Inflammatory macrophage treated with lipopolysaccharide for 1 hour (primary cell): ENCODE measurements around the gene TASP1.
"Not testable (repeated sequence)": the region's sequence is repeated elsewhere in the genome, so short reads cannot be mapped to it uniquely, and the experiment has no call there.

Experiments used
- DNase-seq, 2 donors: peaks; one replicate each; pipeline ENCODE4 v3.0.0-alpha.2; 2020 to 2022

The TASP1 gene, protein sequence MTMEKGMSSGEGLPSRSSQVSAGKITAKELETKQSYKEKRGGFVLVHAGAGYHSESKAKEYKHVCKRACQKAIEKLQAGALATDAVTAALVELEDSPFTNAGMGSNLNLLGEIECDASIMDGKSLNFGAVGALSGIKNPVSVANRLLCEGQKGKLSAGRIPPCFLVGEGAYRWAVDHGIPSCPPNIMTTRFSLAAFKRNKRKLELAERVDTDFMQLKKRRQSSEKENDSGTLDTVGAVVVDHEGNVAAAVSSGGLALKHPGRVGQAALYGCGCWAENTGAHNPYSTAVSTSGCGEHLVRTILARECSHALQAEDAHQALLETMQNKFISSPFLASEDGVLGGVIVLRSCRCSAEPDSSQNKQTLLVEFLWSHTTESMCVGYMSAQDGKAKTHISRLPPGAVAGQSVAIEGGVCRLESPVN

DNA sequence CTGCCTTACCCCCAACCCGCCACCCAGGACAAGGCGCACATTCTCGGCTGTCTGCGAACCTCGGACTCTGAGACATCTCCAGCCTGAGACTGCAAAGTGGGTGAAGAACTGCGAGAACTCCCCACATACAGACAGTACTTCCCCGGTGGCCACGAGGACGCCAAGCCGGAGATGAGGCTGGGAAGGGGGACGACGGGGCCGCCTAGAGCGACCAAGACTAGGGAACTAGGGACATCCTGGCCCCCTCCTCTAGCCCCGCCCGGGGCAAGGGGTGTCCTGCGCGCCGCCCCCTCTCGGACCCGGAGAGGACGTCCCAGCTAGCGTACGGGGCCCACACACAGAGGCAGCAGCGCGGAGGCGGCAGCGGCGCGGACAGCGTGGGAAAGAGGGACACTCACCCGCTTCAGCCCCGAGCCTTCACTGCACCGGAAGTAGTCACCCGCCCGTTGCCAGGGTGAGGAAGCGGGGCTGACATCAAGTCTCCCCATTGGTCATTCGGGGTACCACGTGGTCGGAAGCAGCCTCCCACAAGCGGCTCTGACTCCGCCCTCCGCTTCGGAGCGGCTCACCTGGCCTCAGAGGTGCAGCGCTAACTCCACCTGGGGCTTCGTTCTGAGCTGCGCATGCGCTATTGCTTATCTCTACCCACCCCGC lies at the start of gene TASP1:
TASP1 (minus strand) TSS at position 437 of the 654 bp plus-strand sequence. CDS start 8,854 bp downstream, outside the sequence.
- peak; percentile 93 for DNase-seq

DNA sequence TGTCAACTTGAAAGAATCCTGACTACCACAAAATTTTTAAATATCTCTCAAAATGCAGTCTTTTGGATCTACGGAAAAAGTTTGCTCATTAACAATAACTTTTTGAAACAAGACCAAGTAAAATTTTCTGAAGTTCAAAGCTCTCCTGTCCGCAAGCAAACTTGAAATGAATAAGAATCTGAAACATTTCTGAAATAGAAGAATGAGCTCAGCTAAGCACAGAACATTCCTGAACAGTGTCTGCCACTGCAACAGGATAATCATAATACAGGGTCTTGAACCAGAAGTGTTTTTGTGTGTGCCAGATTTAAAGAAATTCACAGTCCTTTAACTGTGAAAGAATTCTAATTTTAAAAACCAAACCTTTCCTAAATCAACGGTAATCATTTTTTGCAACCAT lies 49.1 kb upstream of the TASP1 start:
- DNase-seq: no peak

DNA sequence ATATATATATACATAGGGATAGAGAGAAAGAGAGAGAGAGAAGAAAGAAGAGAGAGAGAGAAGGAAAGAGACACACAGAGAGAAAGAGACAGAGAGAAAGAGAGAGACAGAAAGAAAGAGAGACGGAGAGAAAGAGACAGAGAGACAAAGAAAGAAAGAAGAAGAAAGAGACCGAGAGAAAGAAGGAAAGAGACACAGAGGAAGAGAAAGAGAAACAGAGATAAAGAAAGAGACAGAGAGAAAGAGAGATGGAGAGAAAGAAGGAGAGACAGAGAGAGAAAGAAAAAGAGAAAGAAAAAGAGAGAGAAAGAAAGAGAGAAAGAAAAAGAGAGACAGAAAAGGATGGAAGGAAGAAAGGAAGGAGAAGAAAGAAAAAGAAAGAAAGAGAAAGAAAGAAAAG lies 46.9 kb upstream of the TASP1 start:
- DNase-seq: no peak

DNA sequence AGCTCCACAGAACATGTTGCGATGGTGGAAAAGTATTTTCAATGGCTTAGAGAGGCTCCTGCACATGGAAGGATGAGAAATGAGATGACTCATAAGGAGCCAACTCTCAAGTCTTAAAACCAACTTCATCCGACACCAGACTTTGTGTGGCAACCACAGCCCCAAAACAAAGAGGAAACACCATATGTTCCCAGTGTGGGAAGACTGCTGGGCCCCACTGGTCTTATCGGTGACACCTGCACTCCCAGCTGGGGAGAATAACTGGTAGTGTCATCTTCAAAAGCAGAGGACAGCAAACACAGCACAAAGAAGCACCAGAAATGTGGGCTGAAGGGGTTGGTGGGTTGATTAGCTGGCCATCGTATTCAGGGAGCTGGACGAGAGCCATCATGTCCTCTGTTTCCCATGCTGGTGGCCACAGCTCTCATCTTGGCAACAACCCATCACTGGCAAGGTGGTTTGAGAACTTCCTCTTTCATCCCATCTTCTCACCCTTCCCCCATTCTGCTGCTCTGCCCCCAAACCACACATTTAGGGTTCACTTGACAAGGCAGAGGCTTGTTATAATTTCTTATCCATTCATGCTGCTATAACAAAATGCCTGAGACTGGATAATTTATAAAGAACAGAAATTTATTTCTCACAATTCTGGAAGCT lies 46.0 kb upstream of the TASP1 start:
- DNase-seq: no peak

DNA sequence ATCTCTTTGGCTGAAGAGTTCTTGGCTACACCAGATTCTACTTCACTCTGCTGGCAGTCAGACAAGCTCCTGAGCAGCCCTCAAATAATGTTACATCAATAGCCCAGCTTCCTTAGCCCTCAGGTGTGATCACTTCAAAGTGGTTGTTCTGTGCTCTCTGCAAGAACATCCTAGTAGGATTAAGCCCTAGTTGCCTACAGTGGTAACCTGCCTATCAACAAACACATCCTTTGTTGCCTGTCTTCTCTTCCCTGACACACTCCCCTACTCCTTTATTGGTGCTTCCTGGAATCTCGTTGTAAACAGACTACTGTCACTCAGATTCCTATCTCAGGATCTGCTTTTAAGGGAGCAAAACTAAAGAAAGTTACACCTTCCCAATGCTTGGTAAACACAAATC lies 45.1 kb upstream of the TASP1 start:
- DNase-seq: no peak

DNA sequence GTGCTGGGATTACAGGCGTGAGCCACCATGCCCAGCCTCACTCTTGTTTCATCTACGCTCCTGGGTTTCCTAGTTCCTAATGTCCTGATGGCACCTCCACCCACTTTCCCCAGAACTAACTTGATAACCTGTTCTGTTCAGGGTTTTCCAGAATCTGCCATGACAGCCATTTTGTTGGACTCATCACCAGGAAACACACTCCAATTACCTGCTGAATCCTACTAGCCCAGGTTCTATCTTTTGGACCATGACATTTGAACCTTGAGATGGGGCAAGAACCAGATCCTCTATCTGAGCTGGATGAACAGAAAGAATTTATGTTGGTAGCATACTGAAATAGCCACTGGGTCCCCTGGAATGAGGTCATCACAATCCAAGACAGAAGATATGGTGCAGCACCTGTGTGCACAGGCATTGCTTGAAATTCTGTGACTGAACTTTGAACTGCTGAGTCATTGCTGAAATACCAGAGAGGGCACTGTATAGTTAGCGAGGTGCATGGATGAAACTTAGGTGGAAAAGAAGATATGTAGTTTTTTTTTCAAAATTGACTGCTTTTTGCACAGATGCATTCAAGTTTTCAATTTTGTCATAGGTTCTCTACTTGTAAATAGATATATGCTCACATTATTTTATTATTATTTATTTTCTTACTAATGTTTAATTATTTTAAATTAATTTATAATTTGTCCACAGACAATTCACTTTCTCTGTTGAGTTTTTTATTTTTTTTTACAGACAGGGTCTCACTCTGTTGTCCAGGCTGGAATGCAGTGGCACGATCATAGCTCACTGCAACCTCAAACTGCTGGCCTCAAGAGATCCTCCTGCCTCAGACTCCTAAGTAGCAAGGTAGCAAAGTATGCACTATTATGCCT lies 42.8 kb upstream of the TASP1 start:
- no peak for DNase-seq

DNA sequence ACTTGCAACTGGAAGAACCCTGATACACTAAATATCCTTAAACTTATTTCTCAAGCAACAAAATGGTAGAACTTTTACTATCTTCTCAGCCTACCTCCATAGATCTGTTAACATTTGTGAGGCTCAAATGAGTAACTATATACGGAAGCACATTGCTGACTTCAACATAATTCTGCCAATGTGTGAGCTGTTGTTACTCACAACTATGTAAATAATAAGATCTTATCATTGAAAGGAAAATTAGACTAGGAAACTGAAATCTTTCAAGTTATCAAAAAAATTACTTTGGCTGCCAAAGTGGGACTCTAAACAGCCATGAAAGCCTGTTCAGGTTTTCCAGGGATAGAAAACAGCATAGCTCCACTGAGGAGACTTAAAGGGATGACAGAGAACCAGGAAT lies 40.2 kb upstream of the TASP1 start:
- DNase-seq: no peak

DNA sequence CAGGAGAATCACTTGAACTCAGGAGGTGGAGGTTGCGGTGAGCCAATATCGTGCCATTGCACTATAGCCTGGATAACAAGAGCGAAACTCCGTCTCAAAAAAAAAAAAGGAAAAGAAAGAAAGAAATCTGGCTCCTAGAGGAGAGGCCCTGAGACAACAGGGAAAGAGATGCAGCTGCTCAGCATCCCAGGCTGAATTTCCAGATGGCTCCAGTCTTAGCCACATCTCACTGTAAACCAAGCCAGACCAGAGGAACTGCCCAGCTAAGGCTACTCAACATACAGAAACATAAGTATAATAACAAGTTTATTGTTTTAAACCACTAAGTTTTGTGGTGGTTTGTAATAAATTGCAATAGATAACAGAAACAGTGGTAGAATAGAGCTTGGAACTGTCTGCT lies 38.5 kb upstream of the TASP1 start:
- no peak for DNase-seq

DNA sequence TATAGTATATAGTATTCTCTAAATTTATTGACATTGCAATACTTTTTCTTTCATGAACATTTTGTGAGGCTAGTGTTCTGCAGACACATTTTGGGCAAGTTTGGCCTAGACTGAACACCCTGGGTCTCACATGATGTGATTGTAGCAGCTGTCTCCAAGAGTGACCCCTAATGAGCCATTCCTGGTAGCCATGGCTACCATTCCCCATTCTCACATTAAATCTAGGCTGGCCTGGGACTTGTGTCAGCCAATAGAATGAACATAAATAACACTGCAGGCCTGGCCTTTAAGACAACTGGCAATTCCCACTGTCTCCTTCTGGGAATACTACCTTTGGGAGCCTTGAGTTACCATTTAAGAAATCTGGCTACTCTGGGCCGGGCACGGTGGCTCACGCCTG lies 38.0 kb upstream of the TASP1 start:
- DNase-seq: no peak

DNA sequence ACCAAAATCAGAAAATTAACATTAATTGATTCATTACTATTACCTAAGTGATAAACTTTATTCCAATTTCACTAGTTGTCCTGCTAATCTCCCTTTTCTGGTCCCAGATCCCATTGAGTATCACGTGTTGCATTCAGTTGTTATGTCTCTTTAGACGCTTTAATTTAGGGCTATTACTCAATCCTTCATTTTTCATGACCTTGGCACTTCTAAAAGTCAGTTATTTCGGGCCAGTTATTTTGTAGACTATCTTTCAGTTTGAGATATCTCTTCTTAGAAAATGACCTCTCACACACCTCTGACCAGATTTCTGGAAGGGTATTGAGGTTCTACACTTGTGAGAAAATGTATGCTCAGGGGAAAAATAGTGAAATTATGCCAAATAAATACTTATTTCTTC lies 34.0 kb upstream of the TASP1 start:
- DNase-seq: no peak

DNA sequence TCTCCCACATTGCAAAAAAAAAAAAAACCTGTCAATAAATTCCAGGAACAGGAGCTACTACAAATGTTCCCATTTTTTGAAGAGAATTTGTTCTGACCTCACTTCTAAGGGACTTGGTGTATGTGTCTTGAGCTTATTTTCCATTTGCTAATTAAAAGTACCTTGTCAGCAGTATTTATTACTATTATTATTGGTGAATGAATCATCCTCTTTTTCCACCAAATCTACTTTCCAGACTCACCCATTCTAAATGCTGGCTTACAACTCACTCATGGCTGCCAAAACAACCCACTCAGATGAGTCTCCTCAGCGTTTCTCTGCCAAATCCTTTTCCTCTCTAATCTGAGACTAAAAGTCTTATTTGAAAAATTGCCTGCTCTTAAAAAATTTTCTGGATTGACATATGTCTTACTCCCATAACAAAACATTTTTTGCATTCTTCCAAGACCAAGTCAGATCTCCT lies 33.2 kb upstream of the TASP1 start:
- DNase-seq: no peak

DNA sequence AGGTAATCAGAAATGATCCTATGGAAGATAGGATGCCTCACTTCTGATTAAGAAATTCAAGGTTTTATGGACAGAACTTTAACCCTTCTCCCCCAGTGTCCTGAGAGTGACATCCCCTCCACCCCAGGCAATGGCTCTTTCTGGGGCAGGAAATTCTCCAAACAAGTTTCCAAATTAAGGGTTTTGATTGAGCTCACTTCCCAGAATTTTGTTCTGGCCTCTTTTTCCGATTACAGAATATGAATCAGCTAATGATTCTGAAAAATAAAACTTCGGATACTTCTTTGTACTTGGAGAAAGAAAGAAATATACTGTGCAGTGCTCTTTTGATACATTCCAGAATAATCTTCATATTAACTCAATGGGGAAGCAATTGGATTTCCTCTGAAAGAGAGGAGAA lies 32.8 kb upstream of the TASP1 start:
- no peak for DNase-seq

DNA sequence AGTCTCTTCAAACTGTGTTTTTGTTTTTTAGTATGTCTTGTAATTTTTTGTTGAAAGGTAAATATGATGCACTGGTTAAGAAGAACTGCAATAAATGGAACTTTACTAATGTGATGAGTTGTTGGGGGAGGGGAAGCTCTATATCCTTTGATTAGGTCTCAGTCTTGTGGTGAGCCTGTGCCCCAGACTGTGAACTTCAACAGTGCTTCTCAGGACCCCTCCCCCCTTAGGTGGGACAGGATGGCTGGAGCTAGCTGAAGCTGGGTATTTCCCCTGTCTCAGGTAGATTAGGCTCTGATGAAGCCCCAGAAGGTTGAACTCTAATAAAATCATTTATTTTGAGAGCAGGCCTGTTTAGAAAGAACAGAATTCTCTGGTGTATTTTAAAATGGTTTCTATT lies 31.4 kb upstream of the TASP1 start:
- DNase-seq: no peak

DNA sequence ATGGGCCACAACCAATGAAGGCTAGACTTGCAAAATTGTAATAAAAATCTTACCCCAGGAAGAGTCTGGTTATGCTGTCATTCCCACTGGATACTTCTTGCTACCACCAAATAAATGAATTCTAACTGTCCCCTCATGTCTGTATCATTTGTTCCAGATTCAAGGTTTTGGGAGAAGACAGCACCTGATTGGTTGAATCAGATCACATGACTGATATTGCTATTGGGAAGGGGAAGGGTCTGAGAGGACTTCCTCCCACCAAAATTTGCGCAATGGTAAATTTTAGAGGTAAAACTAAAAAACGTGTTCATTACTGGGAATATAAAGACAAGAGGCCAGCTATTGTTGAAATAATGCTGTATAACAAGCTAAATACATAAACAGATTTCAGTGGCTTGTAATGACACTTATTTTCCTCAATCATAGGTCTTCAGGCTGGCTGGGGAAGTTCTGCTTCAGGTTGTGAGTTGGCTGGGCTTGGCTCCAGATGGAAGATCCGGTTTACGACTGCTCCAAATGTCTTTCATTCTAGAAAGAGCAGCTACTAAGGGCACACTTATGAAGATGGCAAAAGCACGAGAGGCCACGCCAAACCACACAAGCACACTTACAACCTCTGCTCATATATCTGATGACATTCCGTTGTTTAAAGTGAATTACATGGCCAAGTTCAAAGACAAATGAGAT lies 27.1 kb upstream of the TASP1 start:
- DNase-seq: no peak

DNA sequence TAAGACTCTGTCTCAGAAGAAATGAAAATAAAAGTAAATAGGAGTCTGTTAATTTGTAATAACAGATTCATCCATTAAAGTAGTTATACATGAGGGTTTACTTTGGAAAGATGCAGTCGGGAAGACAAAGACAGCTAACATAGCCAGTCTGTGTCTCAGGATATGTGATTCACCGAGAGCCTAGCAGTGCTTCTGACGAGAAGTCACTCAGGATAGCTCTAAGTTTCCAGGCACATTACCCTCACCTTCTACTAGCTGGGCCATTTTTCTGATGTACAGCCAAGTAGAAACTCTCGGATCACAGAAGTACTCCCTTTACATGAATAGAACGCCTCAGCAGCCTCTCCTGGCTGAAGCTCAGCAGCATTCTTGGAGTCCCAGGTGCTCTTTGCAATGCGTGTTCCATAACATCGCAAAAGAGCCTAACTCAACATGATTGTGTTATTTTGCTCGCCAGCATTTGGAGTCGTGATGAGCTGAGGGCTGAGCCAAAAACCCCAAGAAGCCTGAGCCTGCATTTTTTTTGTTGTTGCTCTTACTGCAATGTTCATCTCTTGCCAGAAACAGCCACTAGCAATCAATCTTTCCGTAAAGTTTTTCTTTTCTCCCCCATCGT lies 22.4 kb upstream of the TASP1 start:
- DNase-seq: no peak

DNA sequence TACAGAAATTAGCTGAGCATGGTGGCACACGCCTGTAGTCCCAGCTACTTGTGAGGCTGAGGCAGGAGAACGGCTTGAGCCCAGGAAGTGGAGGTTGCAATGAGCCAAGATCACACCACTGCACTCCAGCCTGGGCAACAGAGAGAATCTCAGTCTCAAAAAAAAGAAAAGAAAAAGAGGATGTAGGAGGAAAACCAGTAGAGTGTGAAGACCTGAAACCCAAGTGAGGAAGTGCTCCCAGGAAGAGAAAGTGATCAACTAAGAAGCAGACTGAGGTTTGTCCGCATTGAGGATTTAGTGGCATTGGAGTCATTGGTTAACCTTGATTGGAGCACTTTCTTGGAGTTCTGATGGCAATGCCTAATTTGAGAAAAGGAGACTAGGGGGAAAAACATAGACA lies 20.6 kb upstream of the TASP1 start:
- peak in 1 of 2 donors; percentile 3 for DNase-seq

DNA sequence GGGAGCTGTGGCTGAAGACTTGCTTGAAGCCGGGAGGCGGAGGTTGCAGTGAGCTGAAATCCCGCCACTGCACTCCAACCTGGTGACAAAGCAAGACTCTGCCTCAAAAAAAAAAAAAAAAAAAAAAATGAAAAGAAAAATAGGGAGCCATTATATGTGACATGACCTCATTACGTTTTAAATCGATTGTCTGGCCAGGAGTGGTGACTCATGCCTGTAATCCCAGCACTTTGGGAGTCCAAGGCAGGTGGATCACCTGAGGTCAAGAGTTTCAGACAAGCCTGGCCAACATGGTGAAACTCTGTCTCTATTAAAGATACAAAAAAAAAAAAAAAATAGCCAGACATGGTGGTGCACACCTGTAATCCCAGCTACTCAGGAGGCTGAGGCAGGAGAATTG lies 19.3 kb upstream of the TASP1 start:
- DNase-seq: not testable (repeated sequence)

DNA sequence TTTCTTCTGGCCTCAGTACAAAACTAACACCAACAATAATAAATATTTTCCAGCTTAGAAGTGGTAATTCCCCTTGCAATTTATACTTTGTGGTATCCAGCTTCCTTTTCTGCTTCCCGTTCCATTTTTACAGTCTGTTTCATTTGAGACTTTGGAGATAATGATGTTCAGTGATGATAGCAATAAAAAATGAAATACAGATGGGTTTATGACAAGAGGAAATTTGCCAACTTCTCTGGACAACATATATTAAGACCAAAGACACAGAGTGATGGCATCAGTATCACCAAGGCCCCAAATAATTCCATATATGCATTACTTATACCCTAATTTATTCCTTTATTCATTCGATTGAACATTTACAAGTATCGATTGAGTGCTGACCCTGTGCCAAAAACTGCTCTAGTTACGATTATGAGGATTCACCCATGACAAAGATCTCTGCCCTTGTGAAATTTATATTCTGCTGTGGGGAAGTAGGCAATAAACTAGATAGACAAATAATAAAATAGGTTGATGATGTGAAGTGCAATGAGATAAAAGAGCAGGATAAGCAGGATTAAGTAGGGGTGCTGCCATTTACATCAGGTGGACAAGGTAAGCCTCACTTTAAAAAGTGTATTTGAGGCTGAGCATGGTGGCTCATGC lies 18.1 kb upstream of the TASP1 start:
- no peak for DNase-seq

DNA sequence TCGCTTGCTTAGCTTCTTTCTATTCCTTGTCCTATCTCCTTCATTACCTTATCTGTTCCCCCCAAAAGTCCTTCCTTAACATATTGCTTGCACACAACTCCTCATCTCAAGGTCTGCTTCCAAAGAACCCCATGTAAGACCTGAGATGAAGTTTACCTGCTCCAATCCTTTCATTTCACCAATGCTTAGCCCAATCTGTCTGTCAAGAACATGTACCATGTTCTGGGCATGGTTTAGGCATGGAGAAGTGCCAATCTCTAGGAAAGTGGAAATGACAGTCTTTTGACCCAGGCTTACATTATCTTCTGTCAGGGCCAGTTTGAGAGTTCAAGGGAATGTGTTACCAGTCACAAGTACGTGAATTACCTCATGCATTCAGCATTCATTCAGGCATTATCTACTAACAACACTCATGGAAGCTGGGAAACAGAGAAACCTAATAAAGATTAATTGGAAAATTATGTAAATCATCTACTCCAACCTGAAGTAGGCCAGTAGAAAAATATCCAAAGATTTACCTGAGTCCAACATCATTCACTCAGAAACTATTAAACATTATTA lies 15.8 kb upstream of the TASP1 start:
- no peak for DNase-seq

DNA sequence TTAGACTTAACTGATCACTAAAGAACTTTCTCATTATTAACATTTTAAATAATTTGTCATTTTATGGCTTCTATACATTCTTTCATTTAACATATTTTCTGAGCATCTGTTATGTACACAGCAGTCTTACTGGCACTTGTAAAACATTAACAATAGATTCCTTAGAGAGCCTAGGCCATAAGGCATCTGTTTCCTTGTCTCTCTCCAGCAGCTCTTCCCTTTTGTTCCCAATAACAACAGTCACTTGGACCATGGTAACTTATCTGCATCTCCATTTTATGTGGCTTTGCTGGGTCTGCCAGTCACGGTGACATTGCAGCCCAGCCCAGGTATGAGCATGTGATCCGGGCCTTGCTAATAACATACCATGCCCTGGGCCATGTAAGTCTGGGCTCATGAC lies 11.7 kb upstream of the TASP1 start:
- no peak for DNase-seq
